Fibroblast of skin of left quadriceps (primary cell): ENCODE results near the gene ADD3.
A peak's percentile ranks its signal among the peaks of the same experiment; 100 is the strongest.
"Not testable (repeated sequence)": the region's sequence is repeated elsewhere in the genome, so short reads cannot be mapped to it uniquely, and the experiment has no call there.

ENCODE experiments used
- DNase-seq, 2 experiments: peaks; one replicate each; pipeline ENCODE4 v3.0.0-alpha.2; 2013; ENCODE audit warnings: low read depth in 2 of 2

The ADD3 gene

GRCh38 chr10:110035070-110035921 is 27.5 kb downstream of the ADD3 start:
- DNase-seq, result no peak

DNA sequence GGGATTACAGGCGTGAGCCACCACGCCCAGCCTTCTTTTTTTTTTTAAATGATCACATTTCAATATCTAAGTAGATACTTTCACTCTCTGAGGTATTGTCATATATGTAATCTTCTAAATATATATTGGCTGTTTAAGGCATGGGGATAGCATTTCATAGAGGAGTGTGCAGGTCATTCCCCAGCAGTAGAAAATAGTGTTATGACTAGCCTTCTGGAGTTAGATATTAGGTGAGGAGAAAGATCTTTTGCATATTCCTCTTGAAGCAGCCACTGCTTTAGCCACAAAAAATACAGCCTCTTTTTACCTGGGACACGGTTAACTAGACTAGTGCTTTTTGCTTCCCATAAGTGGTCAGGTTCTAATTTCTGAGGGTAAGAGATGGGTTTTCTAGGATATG is 28.9 kb downstream of the ADD3 start:
- no peak for DNase-seq

DNA sequence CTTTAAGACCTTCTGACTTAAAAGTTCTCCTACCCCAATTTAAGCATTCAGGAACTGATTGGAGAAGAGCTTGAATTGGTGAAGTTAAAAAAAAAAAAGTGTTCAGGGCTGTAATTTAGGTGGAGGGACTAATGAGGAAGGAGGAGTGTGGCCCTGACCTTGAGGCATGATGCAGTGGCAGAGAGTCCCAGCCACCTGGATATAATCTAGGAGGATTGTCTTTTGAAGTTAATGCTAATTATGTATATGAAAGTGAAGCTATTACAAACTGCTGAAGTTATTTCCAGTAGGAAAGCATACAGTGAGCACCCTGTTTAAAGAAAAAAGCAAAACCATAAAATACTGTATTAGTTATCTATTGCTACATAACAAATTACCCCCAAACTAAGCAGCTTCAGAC is 31.5 kb downstream of the ADD3 start:
- DNase-seq, result no peak

GRCh38 chr10:110040108-110040507 is 32.3 kb downstream of the ADD3 start:
- no peak for DNase-seq

DNA sequence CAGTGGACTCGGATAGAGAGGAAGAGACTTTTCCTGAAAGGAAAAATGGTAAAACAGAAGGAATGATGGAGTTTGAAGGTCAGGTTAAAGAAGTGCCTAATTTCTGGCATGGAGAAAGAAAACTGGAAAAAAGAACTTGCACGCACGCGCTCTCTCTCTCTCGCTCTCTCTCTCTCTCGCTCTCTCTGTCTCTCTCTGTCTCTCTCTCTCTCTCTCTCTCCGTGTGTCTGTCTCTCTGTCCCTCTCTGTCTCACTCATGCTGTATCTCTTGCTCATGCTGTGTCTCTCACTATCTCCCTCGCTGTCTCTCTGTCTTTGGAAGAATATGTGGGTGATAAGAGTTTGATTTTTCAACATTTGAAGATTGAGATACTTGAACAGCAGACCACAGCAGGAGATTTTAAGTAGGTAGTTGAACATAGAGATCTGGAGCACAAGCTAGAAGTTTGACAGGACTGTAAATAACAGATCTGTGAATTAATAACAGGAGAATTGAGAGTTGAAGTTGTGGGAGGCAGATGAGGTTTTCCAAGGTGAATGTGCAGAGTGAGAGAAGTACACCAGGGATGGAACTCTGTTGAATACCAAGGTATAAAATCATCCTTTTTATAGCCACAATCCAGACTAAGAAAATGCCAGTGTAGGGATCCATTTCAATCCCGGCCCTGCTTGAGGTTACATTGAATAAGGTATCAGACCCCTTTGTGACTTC is 33.1 kb downstream of the ADD3 start:
- peak in 1 of 2 experiments; percentile 10 for DNase-seq

DNA sequence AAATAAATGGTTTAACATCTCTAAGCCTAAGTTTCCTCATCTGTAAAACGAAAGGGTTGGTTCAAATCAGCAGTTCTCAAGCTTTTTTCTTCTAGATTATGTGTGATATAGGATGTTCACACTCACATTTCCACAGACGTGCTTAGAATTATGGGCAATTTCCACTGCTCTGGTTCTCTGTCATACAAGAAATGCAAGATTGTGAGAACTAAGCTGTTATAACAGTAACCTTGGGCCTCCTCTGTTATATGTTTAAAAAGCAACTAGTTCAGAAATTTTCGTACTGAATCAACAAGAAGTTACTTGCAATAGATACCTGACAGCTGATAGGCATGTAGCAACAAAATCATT is 33.7 kb downstream of the ADD3 start:
- no peak for DNase-seq

- no peak for DNase-seq
These were observed 34.4 kb downstream of the ADD3 start for GRCh38 chr10:110042181-110042580.

- DNase-seq, result no peak
These were observed 35.1 kb downstream of the ADD3 start for GRCh38 chr10:110042891-110043290.

DNA sequence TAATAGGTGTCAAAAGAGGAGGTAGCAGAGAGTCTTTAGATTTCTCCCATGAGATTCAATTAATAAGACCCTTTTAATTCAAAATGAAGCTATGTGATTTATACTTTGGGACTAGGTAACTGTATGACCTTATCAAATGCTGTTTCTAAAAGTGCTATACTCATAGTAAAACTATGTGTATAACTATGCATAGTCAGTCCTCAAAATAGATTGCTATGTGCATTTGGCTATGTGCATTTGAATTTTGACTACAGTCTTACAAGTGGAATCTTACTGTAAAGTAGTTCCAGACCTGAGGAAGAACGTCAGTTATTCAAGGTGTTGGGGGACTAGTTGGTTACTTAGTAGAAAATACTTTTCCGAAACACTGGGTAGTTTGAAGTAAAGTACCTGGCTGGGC is 36.9 kb downstream of the ADD3 start:
- no peak for DNase-seq

DNA sequence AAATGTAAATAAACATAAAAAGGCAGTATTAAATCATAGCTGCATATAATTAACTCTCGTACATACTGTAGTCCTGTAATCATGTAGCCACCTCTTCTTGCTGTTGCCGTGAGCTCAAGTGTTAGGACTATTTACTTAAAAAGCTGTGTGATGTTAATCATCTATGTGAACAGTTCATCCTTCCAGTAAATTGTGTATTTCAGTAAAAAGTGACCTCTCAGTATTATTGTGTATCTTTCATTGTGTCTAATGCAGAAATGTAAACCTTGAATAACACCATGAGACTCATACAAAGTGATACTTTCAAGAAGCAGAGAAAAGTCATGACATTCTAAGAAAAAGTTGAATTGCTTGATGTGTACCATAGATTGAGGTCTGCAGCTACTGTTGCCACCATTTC is 38.0 kb downstream of the ADD3 start:
- DNase-seq, result no peak

DNA sequence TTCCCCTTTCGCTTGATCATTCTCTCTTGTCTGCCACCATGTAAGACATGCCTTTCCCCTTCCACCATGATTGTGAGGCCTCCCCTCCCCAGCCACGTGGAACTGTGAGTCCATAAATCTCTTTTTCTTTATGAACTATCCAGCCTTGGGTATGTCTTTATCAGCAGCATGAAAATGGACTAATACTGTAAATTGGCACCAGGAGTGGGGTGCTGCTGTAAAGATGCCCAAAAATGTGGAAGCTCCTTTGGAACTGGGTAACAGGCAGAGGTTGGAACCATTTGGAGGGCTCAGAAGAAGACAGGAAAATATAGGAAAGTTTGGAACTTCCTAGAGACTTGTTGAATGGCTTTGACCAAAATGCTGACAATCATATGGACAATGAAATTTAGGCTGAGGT is 40.4 kb downstream of the ADD3 start:
- not testable (repeated sequence) for DNase-seq

DNA sequence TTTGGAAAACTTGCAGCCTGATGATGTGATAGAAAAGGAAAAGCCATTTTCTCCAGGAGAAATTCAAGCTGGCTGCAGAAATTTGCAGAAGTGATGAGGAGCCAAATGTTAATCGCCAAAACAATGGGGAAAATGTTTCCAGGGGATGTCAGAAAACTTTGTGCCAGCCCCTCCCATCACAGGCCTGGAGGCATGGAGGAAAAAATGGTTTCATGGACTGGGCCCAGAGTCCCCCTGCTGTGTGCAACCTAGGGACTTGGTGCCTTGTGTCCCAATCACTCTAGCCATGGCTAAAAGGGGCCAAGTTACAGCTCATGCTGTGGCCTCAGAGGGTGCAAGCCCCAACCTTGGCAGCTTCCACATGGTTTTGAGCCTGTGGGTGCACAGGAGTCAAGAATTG is 41.0 kb downstream of the ADD3 start:
- DNase-seq, result no peak

DNA sequence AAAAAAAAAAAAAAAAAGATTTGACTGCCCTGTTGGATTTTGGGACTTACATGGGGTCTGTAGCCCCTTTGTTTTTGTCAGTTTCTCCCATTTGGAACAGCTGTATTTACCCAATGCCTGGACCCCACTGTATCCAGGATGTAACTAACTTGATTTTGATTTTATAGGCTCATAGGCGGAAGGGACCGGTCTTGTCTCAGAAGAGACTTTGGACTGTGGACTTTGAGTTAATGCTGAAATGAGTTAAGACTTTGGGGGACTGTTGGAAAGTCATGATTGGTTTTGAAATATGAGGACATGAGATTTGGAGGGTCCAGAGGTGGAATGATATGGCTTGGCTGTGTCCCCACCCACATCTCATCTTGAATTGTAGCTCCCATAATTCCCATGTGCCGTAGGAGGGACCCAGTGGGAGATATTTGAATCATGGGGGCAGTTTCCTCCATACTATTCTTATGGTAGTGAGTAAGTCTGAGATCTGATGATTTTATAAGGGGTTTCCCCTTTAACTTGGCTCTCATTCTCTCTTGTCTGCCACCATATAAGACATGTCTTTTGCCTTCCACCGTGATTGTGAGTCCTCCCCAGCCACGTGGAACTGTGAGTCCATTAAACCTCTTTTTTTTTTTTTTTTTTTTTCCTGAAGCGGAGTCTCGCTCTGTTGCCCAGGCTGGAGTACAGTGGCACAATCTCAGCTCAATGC is 42.3 kb downstream of the ADD3 start:
- not testable (repeated sequence) for DNase-seq

DNA sequence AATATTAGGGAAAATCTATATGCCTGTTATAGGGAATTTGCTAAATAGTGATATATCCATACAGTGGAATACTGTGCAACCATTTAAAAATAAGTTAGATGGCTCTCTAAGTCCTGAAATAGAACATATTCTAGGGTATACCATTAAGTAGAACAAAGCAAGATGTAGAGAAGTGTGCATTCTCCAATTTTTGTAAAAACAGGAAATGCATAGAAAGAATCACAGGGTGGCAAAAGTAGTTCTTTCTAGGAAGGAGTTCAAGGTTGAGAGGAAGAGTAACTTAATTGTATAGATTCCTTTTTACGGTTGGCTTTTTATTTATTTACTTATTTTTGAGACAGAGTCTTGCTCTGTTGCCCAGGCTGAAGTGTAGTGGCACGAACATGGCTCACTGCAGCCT is 43.7 kb downstream of the ADD3 start:
- DNase-seq, result no peak

DNA sequence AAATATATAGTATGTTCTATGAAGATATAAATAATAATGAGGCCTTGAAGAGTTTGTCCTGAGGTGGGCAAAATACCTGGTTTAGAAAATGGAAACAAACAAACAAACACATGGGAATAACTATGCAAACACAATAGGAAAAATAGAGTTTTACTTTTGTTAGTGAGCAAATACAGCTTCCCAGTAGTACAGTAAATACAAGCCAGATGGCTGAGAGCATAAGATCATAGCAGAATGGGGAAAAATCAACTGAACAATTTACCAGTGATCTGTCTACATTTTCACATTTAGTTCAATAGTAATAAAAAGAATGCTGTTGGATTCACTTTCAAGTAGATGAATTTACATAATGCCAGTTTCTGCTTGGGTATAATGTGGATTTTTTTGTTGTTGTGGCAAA is 45.1 kb downstream of the ADD3 start:
- DNase-seq, result no peak

DNA sequence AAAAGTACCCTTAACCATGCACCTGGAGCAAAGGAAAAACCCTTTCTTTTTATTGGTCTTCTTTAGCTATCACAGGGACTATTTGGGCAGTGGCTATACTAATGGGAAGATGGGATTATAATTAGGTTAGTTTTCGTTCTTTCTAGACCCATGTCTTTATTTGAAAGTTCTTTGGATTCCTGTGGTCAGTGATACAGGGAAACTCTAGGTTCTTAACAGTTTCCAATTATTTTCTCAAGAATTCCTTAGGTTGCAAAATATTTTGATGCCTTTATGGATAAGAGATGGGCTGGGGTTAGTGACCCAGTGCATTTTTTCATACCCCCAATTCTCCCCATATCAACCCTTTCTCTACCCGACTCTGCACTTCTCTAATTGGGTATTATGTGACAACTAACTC is 49.0 kb downstream of the ADD3 start:
- peak; percentile 73 to 75 for DNase-seq

- DNase-seq, result peak; percentile 58 to 68
These were observed 49.7 kb downstream of the ADD3 start for GRCh38 chr10:110057456-110057855.

DNA sequence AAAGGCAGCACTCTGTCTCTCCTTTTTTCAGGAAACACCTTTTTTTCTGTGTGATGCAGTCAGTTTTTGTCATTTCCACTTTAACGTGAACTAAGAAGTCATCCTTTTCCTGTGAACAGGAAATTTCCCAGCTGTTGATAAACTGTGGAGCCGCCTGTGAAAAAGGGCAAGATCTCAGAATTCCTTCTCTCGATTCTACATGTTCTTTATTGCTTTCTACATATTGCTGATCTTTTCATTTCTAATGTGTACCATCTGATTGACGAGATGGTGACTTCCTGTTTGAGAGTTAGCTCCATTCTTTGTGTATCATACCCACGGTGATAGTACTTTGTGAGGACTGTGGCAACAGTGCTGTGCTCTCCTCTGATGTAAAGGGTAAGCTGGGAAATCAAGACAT is 50.4 kb downstream of the ADD3 start:
- no peak for DNase-seq

DNA sequence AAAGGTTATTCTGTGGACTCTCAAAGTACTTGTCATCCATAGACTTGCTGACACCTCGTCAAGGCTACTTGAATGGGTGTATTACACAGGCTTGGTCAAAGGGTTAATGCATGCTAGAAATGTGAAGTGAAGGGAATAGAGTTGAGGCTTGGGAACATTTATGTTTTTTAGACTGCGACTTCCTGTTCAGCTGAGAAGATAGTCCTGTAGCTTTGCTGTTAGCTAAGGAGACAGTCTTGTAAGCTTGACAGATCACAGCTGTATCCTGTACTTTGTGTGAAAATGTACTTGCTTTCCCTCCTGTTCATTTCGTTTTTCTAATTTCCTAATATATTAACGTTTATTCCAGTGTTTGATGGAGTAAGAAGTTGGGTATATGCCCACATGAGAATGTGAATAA is 52.1 kb downstream of the ADD3 start:
- no peak for DNase-seq

- DNase-seq, result no peak
These were observed 53.9 kb downstream of the ADD3 start for GRCh38 chr10:110061687-110062086.

DNA sequence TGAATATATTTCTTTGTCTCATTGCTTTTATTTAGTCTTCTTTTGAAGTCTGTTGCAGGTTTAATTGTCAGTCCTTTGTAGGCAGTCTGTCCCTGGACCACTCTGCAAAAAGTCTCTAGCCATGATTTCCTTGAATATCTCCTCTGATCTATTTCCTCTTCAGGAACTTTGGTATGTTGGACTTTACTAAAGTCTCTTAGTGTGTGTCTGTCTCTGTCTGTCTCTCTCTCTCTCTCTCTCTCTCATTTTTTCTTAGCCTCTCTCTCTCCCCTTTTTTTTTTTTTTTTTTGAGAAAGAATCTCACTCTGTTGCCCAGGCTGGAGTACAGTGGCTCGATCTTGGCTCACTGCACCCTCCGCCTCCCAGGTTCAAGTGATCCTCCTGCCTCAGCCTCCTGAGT is 57.5 kb downstream of the ADD3 start:
- no peak for DNase-seq

GRCh38 chr10:110067960-110068770 is 60.4 kb downstream of the ADD3 start:
- DNase-seq, result no peak
